ENCODE measurements around the gene MYO1A.
A peak's percentile ranks its signal among the peaks of the same experiment; 100 is the strongest.

Gene MYO1A

GRCh38 chr12:57049890-57050289 is at the start of gene MYO1A:
TSS of gene MYO1A (minus strand) at chr12:57050129. CDS start at chr12:57048323, 1,806 bp downstream.
- peak; percentile 13 for DNase-seq (ENCODE audit: low spot score)

- DNase-seq (ENCODE audit: low spot score) = peak; percentile 40
These were observed 49.3 kb upstream of the MYO1A start for GRCh38 chr12:57099047-57099714.

DNA sequence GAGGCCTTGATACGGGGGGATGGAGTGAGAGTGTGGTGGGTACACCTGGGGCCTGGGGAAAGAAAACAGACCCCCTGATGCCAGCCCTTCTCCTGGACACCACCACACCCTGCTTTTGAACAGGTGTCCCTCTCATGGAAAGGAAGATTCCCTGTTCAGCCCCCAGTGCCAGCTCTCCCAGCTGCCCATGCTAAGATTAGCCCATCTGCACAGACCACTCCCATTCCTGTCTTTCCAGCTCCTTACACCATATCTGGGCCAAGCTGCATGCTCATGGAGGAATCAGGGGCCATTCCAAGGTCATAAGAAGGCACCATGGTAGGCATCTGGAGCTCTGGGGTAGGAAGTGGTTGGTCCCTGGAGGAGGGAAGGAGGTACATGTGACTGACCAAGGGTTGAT is 48.6 kb upstream of the MYO1A start:
- DNase-seq (ENCODE audit: low spot score) = no peak

DNA sequence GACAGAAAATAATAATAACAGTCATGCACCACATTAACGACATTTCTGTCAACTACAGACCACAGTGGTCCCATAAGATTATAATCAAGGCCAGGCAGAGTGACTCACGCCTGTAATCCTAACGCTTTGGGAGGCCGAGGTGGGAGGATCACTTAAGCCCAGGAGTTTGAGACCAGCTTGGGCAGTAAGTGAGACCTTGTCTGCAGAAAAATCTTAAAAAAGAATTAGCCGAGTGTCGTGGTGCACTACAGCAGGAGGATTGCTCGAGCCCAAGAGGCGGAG is 47.6 kb upstream of the MYO1A start:
- no peak for DNase-seq (ENCODE audit: low spot score)

GRCh38 chr12:57096748-57097553 is 47.0 kb upstream of the MYO1A start:
- DNase-seq (ENCODE audit: low spot score) = no peak

- DNase-seq (ENCODE audit: low spot score) = no peak
These were observed 46.2 kb upstream of the MYO1A start for GRCh38 chr12:57096099-57096572.

- DNase-seq (ENCODE audit: low spot score) = no peak
These were observed 45.5 kb upstream of the MYO1A start for GRCh38 chr12:57095440-57095839.

GRCh38 chr12:57094208-57095160 is 44.6 kb upstream of the MYO1A start:
- no peak for DNase-seq (ENCODE audit: low spot score)

DNA sequence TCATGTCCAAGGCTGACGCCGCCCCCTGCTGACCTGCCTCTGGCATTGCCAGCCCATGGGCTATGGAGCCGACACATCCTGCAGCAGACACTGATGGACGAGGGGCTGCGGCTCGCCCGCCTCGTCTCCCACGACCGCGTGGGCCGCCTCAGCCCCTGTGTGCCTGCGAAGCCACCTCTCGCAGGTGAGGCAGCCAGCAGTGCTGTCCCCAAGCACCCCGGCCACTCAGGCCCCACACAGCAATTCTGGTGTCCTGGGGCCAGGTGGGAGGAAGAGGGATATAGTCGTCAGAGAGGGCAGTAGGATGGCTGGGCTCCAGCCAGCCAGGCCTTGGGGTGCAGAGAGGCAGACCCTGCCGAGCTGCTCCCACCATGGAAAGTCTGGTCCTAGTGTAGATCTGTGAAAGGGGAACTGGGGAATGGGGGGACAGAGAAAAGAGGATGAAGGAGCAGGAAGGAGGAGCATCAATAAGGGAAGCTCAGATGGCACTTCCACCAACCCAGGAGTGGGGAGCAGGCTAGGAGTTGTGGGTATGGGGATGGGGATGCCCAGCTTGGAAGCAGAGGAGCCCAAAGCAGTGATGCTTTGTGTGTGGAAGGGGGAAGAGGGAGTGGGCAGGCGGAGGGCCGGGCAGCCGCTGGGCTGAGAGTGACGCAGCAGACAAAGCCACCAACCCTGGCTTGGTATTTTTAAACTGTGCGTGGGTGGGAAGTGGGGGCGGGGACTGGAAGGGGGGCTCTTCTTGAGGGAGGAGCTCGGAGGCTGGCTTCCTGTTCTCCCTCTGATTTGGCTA is 43.7 kb upstream of the MYO1A start:
- peak; percentile 55 for DNase-seq (ENCODE audit: low spot score)

GRCh38 chr12:57092876-57093414 is 43.0 kb upstream of the MYO1A start:
- DNase-seq (ENCODE audit: low spot score) = no peak

GRCh38 chr12:57092529-57092862 is 42.6 kb upstream of the MYO1A start:
- no peak for DNase-seq (ENCODE audit: low spot score)

- DNase-seq (ENCODE audit: low spot score) = no peak
These were observed 42.0 kb upstream of the MYO1A start for GRCh38 chr12:57091638-57092528.

GRCh38 chr12:57090924-57091637 is 41.2 kb upstream of the MYO1A start:
- DNase-seq (ENCODE audit: low spot score) = no peak

DNA sequence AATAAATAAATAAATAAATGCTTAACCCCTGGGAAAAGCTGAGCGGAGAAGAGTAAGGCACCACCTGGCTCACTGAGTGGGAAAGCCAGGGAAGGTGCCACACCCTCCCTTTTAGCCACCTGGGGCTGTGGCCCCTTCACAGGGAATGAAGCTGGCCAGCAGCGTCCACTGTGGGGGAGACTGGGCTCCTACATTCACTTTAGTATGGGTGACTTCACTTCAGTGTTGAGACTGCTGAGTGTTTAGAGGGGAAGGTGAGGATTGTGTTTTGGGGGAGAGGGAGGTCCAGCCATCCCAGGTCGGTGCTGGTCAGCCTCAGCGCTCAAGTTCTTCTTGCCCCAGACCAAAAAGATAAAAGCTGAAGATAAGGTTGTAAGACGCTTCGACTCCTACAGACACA is 40.6 kb upstream of the MYO1A start:
- DNase-seq (ENCODE audit: low spot score) = no peak

DNA sequence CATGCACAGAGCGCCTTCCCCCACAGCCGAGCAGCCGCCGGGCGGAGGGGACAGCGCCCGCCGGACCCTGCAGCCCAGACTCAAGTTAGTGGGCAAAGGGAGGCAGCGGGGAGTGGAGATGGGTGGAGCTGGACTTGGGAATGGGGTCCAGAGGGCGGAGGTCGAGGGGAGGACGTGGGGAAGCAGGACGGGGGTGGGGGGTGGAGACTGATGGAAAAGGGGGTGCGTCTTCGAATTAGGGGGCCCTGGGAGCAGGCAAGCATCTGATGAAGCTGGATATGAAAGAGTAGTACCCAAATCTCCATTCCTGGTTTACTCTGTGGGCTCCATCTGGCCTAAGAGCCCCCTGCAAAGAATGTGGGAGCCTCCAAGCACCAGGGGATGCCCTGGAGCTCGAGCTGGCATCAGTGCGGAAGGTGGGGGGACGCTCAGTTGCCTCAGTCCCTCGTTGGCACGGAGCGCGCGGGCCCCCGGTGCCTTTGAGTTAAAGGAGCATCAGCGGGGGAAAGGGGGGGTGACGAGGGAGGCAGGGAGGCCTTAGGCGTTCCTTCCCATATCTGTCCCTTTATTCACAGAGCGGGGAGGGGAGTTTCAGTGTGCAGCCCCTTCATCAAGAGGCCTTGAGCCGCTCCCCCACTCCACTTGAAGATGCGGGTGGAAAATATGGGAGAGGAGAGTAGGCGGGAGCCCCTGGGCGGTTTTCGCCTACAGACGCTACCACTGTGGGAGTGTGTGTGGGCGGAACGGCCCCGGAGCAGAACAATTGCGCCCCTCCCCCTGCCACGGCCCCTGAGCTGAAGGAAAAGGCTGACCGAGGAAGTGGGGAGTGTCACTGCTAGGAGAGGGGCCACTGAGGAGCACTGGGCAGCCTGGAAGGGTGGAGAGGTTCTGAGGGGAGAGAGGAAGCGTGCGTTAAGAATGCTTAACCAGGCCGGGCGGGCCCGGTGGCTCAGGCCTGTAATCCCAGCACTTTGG is 39.6 kb upstream of the MYO1A start:
- DNase-seq (ENCODE audit: low spot score) = peak; percentile 65

DNA sequence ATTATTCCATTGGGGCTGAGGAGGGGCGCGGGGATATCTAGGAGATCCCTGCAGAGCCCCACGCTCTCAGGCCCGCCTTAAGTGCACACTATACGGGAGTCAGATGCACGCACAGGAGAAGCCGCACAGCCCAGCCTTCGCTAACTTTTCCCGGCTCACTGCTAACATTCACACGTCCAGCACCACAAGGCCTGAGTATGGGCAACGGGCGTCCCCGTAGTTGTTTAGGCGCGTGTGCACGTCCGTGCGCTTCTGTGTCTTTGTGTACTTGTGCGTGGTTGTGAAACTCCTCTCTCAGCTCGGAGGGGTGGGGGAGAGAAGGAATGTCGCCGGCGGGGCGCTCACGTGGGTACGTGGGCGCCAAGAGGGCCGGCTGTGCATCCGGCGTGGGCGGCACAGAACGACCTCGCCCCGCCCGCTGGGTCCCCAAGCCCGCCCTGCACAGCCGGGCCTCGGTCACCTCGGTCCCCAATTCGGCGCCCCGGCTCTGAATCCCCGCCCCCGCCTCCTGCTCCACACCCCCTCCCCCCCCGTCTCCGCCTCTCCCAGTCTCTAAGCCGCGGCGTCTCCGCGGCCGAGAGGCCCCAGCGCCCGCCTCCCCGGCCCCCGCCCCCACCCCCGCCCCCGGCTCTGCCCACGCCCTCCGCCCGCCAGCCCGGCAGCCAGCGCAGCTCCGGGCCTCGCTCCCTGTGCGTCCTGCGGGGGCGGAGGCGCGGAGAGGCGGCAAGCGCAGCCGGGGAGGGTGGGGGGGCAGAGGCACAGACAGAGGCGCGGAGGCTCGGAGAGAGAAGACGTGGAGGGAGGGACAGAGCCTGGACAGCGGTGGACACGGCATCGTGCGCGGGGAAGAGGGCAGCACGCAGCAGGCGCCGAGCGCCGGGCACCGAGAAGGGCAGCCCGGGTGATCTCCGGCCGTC is 38.7 kb upstream of the MYO1A start, which contains the start of gene NAB2:
TSS of gene NAB2 (plus strand) at position 761 of the 917 bp plus-strand sequence. CDS start 158 bp downstream, outside the sequence.
- DNase-seq (ENCODE audit: low spot score) = peak; percentile 94

DNA sequence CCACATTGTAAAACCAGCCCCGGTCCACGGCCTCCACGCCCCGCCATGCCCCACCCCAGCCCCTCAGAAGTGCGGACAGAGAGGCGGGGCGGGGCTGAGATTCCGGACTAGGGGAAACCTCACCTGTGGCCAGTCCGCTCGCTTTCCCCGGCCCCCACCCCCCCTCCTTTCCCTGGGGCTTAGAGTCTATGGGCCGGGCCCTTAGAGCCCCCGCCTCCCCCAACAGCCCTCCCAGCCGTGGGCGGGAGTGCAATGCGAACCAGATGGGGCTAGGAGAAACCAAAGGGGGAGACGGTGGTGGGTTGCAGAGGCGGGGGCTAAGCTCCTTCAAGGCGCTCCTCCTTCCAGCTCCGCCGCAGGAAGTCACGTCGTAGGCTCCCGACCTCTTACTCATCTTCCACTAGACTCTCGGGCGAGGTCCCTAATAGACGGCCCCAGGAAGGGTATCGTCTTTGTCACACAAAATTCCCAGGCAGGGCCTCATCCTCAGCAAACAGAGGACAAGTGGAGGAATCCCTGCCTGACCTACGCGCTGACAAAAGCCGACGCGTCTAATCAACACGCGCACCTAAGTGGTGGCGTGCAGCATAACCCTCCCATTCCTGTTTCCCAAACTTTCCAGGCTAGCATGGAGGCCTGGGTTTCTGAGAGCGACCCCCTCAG is 37.9 kb upstream of the MYO1A start:
- DNase-seq (ENCODE audit: low spot score) = peak; percentile 96
